ENCODE measurements around the gene ATP1A2. TPM values are rescaled to one million over a fixed set of nuclear protein-coding genes. Genes with fewer than 3 reads are reported as not detected.

Gene ATP1A2
- polyA plus RNA-seq, 4 donors: 3.7 to 5.3 (median 4.5) TPM

GRCh38 chr1:160139840-160140239 is 24.3 kb downstream of the ATP1A2 start:
- DNase-seq (ENCODE audit: low read depth in 4 of 4, low spot score in 3 of 4): no peak

GRCh38 chr1:160143695-160144094 is 28.1 kb downstream of the ATP1A2 start:
- no peak for DNase-seq (ENCODE audit: low read depth in 4 of 4, low spot score in 3 of 4)

GRCh38 chr1:160144921-160145320 is 29.4 kb downstream of the ATP1A2 start:
- no peak for DNase-seq (ENCODE audit: low read depth in 4 of 4, low spot score in 3 of 4)

- no peak for DNase-seq (ENCODE audit: low read depth in 4 of 4, low spot score in 3 of 4)
These were observed 30.5 kb downstream of the ATP1A2 start for GRCh38 chr1:160146107-160146506.

DNA sequence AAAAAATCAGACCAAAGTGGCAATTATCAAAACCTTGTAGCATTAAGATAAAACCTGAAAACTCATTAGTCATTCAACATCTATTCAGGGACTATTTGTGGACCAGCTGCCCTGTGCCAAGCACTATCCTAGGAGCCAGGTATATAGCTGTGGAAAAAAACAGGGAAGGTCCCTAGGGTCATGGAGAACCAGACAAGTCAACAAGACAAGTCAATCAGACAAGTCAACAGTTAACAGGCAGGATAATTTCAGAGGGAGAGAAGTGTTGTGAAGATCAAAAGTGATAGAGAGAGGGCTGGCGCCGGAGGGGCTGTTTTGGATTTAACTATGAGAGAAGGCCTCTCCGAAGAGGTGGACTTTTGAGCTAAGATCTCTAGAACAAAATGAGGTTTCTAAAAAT is 32.6 kb downstream of the ATP1A2 start:
- DNase-seq (ENCODE audit: low read depth in 4 of 4, low spot score in 3 of 4): no peak

DNA sequence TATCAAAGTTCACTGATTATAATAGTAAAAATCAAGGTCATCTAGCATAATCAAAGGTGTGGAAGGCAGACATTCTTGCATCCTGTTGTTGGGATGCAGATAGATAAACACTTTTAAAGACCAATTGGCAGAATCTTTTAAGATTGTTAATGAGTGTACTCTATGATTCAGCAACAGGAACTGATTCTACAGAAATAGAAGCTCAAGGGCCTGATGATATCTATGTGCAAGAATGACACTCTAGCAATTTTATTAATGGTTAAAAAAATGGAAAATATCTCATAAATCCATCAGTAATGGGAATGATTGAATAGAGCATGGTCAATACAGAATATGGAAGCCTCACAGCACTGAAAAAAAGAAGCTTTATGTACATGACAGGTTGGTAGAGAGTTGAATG is 33.7 kb downstream of the ATP1A2 start:
- DNase-seq (ENCODE audit: low read depth in 4 of 4, low spot score in 3 of 4): no peak

DNA sequence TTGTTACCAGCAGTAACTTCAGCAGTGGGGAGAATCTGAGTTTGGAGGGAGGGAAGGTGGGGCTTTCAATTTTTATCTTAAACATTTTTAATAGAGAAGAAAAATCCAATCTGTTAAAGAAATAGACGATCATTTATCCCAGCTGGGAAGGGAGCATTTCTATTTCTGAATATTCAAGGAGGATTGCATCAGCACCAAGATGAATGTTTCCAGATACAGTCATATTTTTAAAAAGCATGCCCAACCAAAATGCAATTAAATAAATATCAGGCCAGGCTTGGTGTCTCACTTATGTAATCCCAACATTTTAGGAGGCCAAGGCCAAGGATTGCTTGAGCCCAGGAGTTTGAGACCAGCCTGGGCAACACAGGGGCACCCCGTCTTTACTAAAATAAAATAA is 34.2 kb downstream of the ATP1A2 start:
- no peak for DNase-seq (ENCODE audit: low read depth in 4 of 4, low spot score in 3 of 4)

- no peak for DNase-seq (ENCODE audit: low read depth in 4 of 4, low spot score in 3 of 4)
These were observed 35.7 kb downstream of the ATP1A2 start, which contains the start of gene ATP1A4 for GRCh38 chr1:160151303-160151702. ATP1A4 (plus strand) TSS chr1:160151603; CDS start chr1:160152041, 438 bp downstream.

DNA sequence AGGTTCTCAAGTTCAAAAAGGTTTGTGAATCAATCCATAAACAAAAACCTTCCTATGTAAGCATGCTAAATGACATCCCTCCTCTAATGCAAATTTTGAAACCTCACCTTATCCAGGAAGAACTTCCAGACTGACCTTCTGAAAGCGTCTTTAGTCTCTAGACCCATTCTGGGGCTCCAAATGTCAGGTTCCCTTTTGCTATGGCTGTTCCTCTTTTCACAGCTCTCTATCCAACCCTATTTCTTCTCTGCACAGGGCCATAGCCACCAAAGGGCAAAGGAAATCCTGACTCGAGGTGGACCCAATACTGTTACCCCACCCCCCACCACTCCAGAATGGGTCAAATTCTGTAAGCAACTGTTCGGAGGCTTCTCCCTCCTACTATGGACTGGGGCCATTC is 39.2 kb downstream of the ATP1A2 start:
- DNase-seq (ENCODE audit: low read depth in 4 of 4, low spot score in 3 of 4): no peak

DNA sequence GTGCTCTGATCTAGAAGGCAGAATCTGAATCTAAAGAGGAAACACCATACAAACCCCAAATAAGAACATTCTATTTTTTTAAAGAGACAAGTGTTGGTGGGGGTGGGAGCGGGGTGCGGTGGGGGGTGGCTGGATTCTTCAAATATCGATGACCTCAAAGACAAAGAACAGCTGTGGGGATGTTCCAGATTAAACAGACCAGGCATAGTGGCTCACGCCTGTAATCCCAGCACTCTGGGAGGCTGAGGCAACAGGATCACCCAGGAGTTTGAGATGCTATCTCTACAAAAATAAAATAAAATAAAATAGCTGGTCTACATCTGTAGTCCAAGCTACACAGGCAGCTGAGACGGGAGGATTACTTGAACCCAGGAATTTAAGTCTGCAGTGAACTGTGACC is 40.8 kb downstream of the ATP1A2 start:
- no peak for DNase-seq (ENCODE audit: low read depth in 4 of 4, low spot score in 3 of 4)

- no peak for DNase-seq (ENCODE audit: low read depth in 4 of 4, low spot score in 3 of 4)
These were observed 41.6 kb downstream of the ATP1A2 start for GRCh38 chr1:160157174-160157573.

DNA sequence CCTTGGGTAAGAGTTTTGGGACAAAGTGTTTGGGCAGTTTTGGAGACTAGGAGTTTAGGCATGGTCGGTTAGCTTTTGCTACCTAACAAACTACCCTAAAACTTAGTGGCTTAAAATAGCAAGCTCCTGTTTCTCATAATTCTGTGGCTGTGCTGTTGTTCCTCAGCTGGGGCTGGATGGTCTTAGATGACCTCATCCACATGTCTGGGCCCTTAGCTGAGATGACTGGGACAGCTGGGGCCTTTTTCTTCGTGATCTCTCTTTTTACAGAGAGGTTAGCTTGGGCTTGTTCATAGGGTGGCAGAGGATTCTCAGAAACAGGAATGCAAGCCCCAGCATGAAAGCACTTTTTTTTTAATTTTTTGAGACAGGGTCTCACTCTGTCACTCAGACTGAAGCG is 42.5 kb downstream of the ATP1A2 start:
- no peak for DNase-seq (ENCODE audit: low read depth in 4 of 4, low spot score in 3 of 4)

DNA sequence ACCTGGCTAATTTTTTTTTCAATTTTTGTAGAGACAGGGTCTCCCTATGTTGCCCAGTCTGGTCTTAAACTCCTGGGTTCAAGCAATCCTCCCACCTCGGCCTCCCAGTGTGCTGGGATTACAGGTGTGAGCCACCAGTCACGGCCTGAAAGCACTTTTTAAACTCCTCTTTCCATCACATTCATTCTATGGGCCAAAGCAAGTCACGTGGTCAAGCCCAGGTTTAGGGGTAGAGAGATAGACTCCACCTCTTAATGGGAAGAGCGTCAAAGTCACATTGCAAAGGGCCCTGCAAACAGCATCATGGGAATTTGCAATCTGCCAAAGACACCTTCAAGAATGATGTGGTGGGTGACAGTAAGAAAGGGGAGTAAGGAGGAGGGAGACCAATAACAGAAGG is 43.0 kb downstream of the ATP1A2 start:
- no peak for DNase-seq (ENCODE audit: low read depth in 4 of 4, low spot score in 3 of 4)

GRCh38 chr1:160159846-160160245 is 44.3 kb downstream of the ATP1A2 start:
- DNase-seq (ENCODE audit: low read depth in 4 of 4, low spot score in 3 of 4): no peak

DNA sequence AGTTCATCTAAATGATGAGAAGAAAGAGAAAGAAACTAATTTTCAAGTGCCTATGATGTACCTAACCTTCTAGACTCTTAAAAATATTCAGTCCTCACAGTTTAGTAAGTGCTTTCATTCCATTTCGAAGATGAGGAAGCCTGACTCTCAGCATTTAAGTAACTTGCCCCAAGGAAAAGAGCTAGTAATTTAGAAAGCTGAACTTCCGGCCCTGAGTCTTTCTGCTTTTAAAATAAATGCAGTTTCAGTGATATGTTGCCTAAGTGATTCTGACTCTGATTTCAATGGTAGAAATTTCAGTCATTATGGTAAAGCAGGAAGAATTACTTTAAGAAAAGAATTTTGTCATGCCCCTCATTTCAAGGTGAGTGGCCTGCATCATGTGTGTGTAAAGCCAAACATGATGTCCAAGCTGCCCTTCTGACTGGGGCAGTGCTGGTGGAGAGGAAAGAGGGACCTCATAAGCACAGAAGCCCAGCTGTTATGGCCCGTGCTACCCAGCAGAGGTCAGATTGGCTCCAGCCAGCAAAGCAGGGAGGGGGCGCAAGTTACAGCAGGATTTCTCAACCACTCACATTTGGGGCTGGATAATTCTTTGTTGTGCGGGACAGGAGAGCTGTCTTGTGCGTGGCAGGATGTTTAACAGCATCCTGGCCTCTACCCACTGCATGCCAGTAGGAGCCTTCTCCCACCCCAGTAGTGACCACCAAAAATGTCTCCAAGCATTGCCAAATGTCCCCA is 46.6 kb downstream of the ATP1A2 start:
- no peak for DNase-seq (ENCODE audit: low read depth in 4 of 4, low spot score in 3 of 4)

GRCh38 chr1:160162931-160163330 is 47.4 kb downstream of the ATP1A2 start:
- DNase-seq (ENCODE audit: low read depth in 4 of 4, low spot score in 3 of 4): no peak

- DNase-seq (ENCODE audit: low read depth in 4 of 4, low spot score in 3 of 4): no peak
These were observed 48.1 kb downstream of the ATP1A2 start for GRCh38 chr1:160163615-160164014.

GRCh38 chr1:160164121-160164520 is 48.6 kb downstream of the ATP1A2 start:
- no peak for DNase-seq (ENCODE audit: low read depth in 4 of 4, low spot score in 3 of 4)

DNA sequence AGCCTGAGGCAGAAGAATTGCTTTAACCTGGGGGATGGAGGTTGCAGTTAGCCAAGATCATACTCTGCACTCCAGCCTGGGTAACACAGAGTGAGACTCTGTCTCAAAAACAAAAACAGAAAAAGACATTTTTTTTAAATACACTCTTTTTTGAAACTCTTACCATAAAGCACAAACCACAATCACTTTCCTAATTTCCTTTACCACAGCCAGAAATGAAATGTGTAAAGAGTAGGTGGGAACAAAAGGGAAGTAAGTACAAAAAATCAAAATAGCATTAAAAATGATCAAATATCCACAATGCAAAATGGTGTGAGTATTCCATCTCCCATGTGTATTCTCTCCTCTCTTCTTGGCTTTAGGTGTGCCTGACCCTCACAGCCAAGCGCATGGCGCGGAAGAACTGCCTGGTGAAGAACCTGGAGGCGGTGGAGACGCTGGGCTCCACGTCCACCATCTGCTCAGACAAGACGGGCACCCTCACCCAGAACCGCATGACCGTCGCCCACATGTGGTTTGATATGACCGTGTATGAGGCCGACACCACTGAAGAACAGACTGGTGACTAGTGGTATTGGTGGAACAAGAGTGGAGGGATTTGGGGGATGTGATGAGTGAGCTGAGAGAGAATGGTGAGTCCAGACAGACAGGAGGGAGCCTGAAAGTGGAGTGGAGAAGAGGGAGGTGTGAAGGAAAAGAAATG is 50.8 kb downstream of the ATP1A2 start:
- DNase-seq (ENCODE audit: low read depth in 4 of 4, low spot score in 3 of 4): no peak

- DNase-seq (ENCODE audit: low read depth in 4 of 4, low spot score in 3 of 4): no peak
These were observed 51.5 kb downstream of the ATP1A2 start for GRCh38 chr1:160167056-160167455.

GRCh38 chr1:160167580-160167979 is 52.0 kb downstream of the ATP1A2 start:
- no peak for DNase-seq (ENCODE audit: low read depth in 4 of 4, low spot score in 3 of 4)

GRCh38 chr1:160168016-160168415 is 52.5 kb downstream of the ATP1A2 start:
- DNase-seq (ENCODE audit: low read depth in 4 of 4, low spot score in 3 of 4): no peak
